ENCODE results near the gene PPIL6. TPM values are rescaled to one million over a fixed set of nuclear protein-coding genes. Genes with fewer than 3 reads are reported as not detected.

The PPIL6 gene
- total RNA-seq, 1 experiment from 2014 or later, result 0.62 TPM

DNA sequence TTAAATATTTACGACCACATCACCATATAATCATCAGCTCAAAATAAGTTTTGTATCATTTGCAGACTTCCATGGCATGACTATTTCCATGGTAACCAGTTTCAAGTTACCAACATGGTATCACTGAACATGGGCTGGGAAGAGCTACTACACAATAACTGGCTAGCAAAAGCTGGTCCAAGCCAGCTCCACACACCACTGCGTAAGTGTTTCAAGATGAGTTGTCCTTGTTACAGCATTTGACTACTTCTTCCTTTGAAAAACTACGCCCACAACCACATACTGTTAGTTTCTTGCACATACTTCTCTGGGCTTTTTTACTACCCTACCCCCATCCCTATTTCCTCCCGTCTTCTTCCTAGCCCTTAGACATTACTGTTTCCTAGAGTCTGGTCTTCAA is 66.7 kb downstream of the PPIL6 start:
- no peaks in the 10 kb centered on the region for H3F3A ChIP-seq (ENCODE audit: low read length, unreplicated experiment)
- H3K27me3 ChIP-seq (ENCODE audit: low read length), result no peaks in the 10 kb centered on the region
- no peak overlapping the region for H3K4me3 ChIP-seq (ENCODE audit: low read length)
- peaks cover 19% of the 10 kb centered on the region for H4K20me1 ChIP-seq (ENCODE audit: low read length)
- BruUV-seq (replicated peaks), result no TSS peak
- POLR2A ChIA-PET (ENCODE audit: unreplicated experiment), result no interaction called here
- no peaks in the 10 kb centered on the region for H3K9me2 ChIP-seq (replicated peaks; ENCODE audit: low read length)
- H3K9me3 ChIP-seq (ENCODE audit: low read length), result no peaks in the 10 kb centered on the region
- H3K4me2 ChIP-seq (ENCODE audit: low read length), result no peak overlapping the region
- peaks cover 55% of the 10 kb centered on the region for H3K79me2 ChIP-seq (ENCODE audit: low read length)
- intact Hi-C loops (cut with micrococcal nuclease), result no loop called here
- H3K9ac ChIP-seq (ENCODE audit: low read length), result no peak overlapping the region
- no peak overlapping the region for H2AFZ ChIP-seq (ENCODE audit: low read length)
- TF ChIP-seq, protein P1, sequence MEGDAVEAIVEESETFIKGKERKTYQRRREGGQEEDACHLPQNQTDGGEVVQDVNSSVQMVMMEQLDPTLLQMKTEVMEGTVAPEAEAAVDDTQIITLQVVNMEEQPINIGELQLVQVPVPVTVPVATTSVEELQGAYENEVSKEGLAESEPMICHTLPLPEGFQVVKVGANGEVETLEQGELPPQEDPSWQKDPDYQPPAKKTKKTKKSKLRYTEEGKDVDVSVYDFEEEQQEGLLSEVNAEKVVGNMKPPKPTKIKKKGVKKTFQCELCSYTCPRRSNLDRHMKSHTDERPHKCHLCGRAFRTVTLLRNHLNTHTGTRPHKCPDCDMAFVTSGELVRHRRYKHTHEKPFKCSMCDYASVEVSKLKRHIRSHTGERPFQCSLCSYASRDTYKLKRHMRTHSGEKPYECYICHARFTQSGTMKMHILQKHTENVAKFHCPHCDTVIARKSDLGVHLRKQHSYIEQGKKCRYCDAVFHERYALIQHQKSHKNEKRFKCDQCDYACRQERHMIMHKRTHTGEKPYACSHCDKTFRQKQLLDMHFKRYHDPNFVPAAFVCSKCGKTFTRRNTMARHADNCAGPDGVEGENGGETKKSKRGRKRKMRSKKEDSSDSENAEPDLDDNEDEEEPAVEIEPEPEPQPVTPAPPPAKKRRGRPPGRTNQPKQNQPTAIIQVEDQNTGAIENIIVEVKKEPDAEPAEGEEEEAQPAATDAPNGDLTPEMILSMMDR (conservative IDR thresholded peaks at IDR 0.05; ENCODE audit: low read depth, low read length), result no peak
- no peak for TF ChIP-seq EZH2phosphoT487 (IDR thresholded peaks at IDR 0.05; ENCODE audit: borderline replicate concordance, low read length)
- no peak for TF ChIP-seq EZH2 (IDR thresholded peaks at IDR 0.05; ENCODE audit: low read length, unreplicated experiment)
- peaks cover 65% of the 10 kb centered on the region for H3K36me3 ChIP-seq (ENCODE audit: low read depth, low read length)
- no peak for DNase-seq
- H3K4me1 ChIP-seq (ENCODE audit: insufficient read depth, low read length), result no peaks in the 10 kb centered on the region
- ATAC-seq, result no peak
- CTCF ChIA-PET, result no interaction called here
- H3K27ac ChIP-seq (ENCODE audit: low read length), result no peak overlapping the region

DNA sequence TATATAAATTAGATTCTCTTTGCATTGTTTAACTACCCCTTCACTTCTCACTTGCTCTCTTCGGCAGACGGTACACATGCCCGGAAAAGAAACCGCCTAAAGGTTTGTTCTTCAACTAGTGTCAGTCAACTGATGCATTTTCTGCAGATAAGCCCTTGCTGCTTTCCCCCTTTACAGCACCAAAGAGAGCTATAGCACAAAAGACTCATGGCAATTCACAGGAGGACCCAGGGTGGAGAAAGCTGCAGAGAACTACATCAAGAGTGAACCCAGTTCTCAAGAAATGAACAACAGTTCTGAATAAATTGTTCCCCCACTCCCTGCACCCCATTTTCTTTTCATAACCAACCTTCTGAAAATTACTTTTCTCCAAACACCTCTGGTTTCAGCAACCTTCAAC is 67.1 kb downstream of the PPIL6 start:
- Histone ChIP-seq H3K9me2 (replicated peaks; ENCODE audit: low read length) (no peaks in the 10 kb centered on the region), H2AFZ (ENCODE audit: low read length) (no peak overlapping the region), H3K4me1 (ENCODE audit: insufficient read depth, low read length) (no peaks in the 10 kb centered on the region), H3K9me3 (ENCODE audit: low read length) (no peaks in the 10 kb centered on the region), H3F3A (ENCODE audit: low read length, unreplicated experiment) (no peaks in the 10 kb centered on the region), H3K4me2 (ENCODE audit: low read length) (no peak overlapping the region), H3K4me3 (ENCODE audit: low read length) (no peak overlapping the region), H3K27ac (ENCODE audit: low read length) (no peak overlapping the region), H3K79me2 (ENCODE audit: low read length) (peaks cover 50% of the 10 kb centered on the region), H3K36me3 (ENCODE audit: low read depth, low read length) (peaks cover 69% of the 10 kb centered on the region), H4K20me1 (ENCODE audit: low read length) (peaks cover 16% of the 10 kb centered on the region), H3K27me3 (ENCODE audit: low read length) (no peaks in the 10 kb centered on the region), H3K9ac (ENCODE audit: low read length) (no peak overlapping the region)
- CTCF ChIA-PET, result no interaction called here
- no TSS peak for BruUV-seq (replicated peaks)
- DNase-seq, result no peak
- intact Hi-C loops (cut with micrococcal nuclease), result no loop called here
- TF ChIP-seq, protein P1 (conservative IDR thresholded peaks at IDR 0.05; ENCODE audit: low read depth, low read length), result no peak
- POLR2A ChIA-PET (ENCODE audit: unreplicated experiment), result no interaction called here
- ATAC-seq, result no peak

DNA sequence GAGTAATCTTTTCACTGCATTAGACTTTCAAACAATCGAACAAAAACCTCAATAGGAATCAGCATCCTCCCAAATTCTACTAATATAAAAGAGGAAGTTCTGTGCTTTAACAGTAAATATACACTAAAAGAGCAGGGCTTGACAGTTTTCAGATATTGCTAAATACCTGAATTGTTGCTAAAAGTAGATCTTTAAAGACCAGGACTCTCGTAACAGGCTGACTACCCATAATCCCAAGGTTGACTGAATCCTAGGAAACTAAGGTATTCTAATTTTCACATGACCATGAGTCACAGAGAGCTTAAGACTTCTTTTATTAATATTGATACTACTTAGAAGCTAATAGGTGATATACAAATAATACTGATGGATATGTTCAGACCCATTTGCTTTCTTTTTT is 68.3 kb downstream of the PPIL6 start:
- POLR2A ChIA-PET (ENCODE audit: unreplicated experiment), result no interaction called here
- BruUV-seq (replicated peaks), result no TSS peak
- CTCF ChIA-PET, result no interaction called here

More for the DNA sequence above, 68.3 kb downstream of the PPIL6 start:
- H2AFZ ChIP-seq (ENCODE audit: low read length), result no peak overlapping the region
- no peak for TF ChIP-seq EZH2 (IDR thresholded peaks at IDR 0.05; ENCODE audit: low read length, unreplicated experiment)
- TF ChIP-seq, protein P1 (conservative IDR thresholded peaks at IDR 0.05; ENCODE audit: low read depth, low read length), result no peak
- no peak for TF ChIP-seq EZH2phosphoT487 (IDR thresholded peaks at IDR 0.05; ENCODE audit: borderline replicate concordance, low read length)
- no peak overlapping the region for H3K9ac ChIP-seq (ENCODE audit: low read length)
- intact Hi-C loops (cut with micrococcal nuclease), result no loop called here
- H3K36me3 ChIP-seq (ENCODE audit: low read depth, low read length), result peaks cover 78% of the 10 kb centered on the region
- H3K27me3 ChIP-seq (ENCODE audit: low read length), result no peaks in the 10 kb centered on the region
- H3K79me2 ChIP-seq (ENCODE audit: low read length), result peaks cover 38% of the 10 kb centered on the region
- H3K9me2 ChIP-seq (replicated peaks; ENCODE audit: low read length), result no peaks in the 10 kb centered on the region
- H3K4me3 ChIP-seq (ENCODE audit: low read length), result no peak overlapping the region
- H3K27ac ChIP-seq (ENCODE audit: low read length), result no peak overlapping the region
- H3K4me1 ChIP-seq (ENCODE audit: insufficient read depth, low read length), result no peaks in the 10 kb centered on the region
- H4K20me1 ChIP-seq (ENCODE audit: low read length), result peaks cover 9% of the 10 kb centered on the region
- no peak overlapping the region for H3K4me2 ChIP-seq (ENCODE audit: low read length)
- H3F3A ChIP-seq (ENCODE audit: low read length, unreplicated experiment), result no peaks in the 10 kb centered on the region
- DNase-seq (no peak), ATAC-seq (no peak)
- H3K9me3 ChIP-seq (ENCODE audit: low read length), result no peaks in the 10 kb centered on the region
